ENCODE results near the gene ZNF492. TPM values are rescaled to one million over a fixed set of nuclear protein-coding genes. Genes with fewer than 3 reads are reported as not detected.

Gene ZNF492
- total RNA-seq, 1 donor from 2014 or later: 0.26 TPM

DNA sequence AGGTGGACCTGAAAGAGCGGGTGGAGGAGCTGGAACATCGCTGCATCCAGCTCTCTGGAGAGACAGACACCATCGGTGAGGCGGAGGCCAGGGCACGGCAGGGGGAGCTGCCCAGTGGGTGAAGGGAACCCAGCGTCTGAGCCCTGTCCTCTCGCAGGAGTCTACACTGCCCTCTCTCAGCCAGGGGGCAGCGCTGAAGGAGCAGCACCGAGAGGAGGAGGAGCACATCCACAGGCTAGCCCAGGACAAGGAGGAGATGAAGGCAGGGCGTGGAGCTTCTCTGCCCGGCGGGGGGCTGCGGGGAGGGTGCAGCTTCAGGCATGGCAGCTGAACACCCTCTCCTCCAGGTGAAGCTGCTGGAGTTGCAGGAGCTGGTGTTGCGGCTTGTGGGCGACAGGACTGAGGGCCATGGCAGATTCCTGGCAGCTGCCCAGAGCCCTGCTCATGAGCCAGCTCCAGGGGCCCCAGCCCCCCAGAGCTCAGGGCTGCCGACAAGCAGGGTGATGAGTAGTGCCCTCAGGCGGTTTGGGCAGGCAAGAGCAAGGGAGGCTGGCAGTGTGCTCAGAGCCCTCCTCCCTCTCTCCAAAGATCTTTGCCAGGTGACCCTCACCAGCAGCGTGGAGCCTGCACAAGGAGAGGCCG is 31.4 kb upstream of the ZNF492 start:
- FAIRE-seq: no peak
- Histone ChIP-seq H3K36me3 (ENCODE audit: control insufficient read depth, insufficient read depth, low read length) (no peaks in the 10 kb centered on the region), H3K27me3 (ENCODE audit: control insufficient read depth, insufficient read depth, low read length) (no peaks in the 10 kb centered on the region), H3K4me3 (ENCODE audit: low read depth, low read length) (no peak overlapping the region)
- no peak for TF ChIP-seq CTCF (IDR thresholded peaks at IDR 0.05; ENCODE audit: insufficient read depth, low read length, severe bottlenecking)
- no peak for DNase-seq (ENCODE audit: low read depth)

DNA sequence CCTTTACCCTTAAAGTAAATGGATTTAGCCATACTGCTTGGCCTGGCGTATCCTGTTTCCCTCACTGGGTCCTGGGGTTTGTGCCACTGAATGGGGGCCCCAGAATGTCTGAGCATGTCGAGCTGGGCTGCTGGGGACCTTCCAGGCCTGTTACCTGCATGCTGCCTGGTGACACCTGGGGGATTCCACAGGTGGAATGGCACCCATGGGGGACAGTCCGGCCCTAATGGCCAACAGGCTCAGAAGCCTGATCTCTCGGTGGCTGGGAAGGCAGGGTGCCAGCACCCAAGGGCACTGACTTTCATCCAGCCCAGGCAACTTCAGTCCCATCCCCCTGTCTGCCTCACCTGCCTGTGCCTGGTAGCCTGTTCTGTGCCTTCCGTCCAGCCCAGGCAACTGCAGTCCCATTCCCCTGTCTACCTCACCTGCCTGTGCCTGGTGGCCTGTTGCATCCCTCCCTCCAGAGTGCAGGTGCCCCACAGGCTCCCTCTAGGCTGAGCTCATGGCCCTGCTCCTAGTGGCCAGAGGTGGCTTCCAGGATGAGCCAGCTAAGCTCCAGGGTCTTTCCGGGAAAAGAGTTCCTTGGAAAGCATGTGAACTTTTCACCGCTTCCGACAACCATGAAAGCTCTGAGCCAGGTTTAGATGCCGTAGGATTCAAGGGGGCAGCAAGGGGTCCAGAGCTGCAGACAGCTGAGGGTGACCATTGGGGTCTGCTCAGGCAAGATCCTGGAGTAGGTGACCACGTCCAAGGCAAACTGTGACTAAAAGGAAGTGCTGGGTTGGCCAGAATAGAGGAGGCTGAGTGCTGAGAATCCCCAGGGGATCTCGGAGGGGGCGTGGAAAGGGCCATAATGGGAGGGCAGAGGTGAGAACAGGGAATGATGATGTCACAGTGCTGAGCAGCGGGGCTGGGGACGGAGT is 30.3 kb upstream of the ZNF492 start:
- Histone ChIP-seq H3K36me3 (ENCODE audit: control insufficient read depth, insufficient read depth, low read length) (no peaks in the 10 kb centered on the region), H3K4me3 (ENCODE audit: low read depth, low read length) (no peak overlapping the region), H3K27me3 (ENCODE audit: control insufficient read depth, insufficient read depth, low read length) (no peaks in the 10 kb centered on the region)
- no peak for TF ChIP-seq CTCF (IDR thresholded peaks at IDR 0.05; ENCODE audit: insufficient read depth, low read length, severe bottlenecking)
- DNase-seq (ENCODE audit: low read depth) (no peak), FAIRE-seq (no peak)

- no peak for DNase-seq (ENCODE audit: low read depth)
- no peak for FAIRE-seq
- no peak for TF ChIP-seq CTCF (IDR thresholded peaks at IDR 0.05; ENCODE audit: insufficient read depth, low read length, severe bottlenecking)
- H3K4me3 ChIP-seq (ENCODE audit: low read depth, low read length): no peak overlapping the region
- no peaks in the 10 kb centered on the region for H3K36me3 ChIP-seq (ENCODE audit: control insufficient read depth, insufficient read depth, low read length)
- no peaks in the 10 kb centered on the region for H3K27me3 ChIP-seq (ENCODE audit: control insufficient read depth, insufficient read depth, low read length)
Observed at GRCh38 chr19:22604571-22605274, 29.4 kb upstream of the ZNF492 start.

- DNase-seq (ENCODE audit: low read depth): no peak
- Histone ChIP-seq H3K36me3 (ENCODE audit: control insufficient read depth, insufficient read depth, low read length) (no peaks in the 10 kb centered on the region), H3K4me3 (ENCODE audit: low read depth, low read length) (no peak overlapping the region), H3K27me3 (ENCODE audit: control insufficient read depth, insufficient read depth, low read length) (no peaks in the 10 kb centered on the region)
- no peak for FAIRE-seq
- no peak for TF ChIP-seq CTCF (IDR thresholded peaks at IDR 0.05; ENCODE audit: insufficient read depth, low read length, severe bottlenecking)
Observed at GRCh38 chr19:22605275-22606211, 28.6 kb upstream of the ZNF492 start.

GRCh38 chr19:22606212-22606553 is 27.9 kb upstream of the ZNF492 start:
- H3K27me3 ChIP-seq (ENCODE audit: control insufficient read depth, insufficient read depth, low read length): no peaks in the 10 kb centered on the region
- DNase-seq (ENCODE audit: low read depth) (no peak), FAIRE-seq (no peak)
- H3K36me3 ChIP-seq (ENCODE audit: control insufficient read depth, insufficient read depth, low read length): no peaks in the 10 kb centered on the region
- no peak for TF ChIP-seq CTCF (IDR thresholded peaks at IDR 0.05; ENCODE audit: insufficient read depth, low read length, severe bottlenecking)
- H3K4me3 ChIP-seq (ENCODE audit: low read depth, low read length): no peak overlapping the region
